Stomach (tissue), 19 donors: ENCODE data around the gene SPAG17. TPM values are rescaled to one million over a fixed set of nuclear protein-coding genes. Genes with fewer than 3 reads are reported as not detected.

Experiments
- DNase-seq, 2 donors: peaks; one replicate each; pipeline versions ENCODE4 v3.0.0 to v3.0.0-alpha.2; 2013 to 2019
- H3K27ac ChIP-seq, 5 donors: fragments of 200-600 bp in 4 of 5; sonication (generic) in 4 of 5; one replicate each; pipeline ENCODE4 v1.5.1; 2013 to 2019; ENCODE audit warnings: mild to moderate bottlenecking in 1 of 5, moderate library complexity in 1 of 5
- H3K27me3 ChIP-seq, 3 donors: fragments of 200-600 bp; sonication (generic); one replicate each; pipeline ENCODE4 v1.5.1; 2017 to 2019; ENCODE audit warnings: mixed run types in 1 of 3
- H3K36me3 ChIP-seq, 4 donors: fragments of 200-600 bp; sonication (generic); 1 replicate in 3 of 4; 2 replicates in 1 of 4; pipeline ENCODE4 v1.5.1; 2016 to 2019
- H3K4me1 ChIP-seq, 4 donors: fragments of 200-600 bp; sonication (generic); one replicate each; pipeline ENCODE4 v1.5.1; 2016 to 2019
- H3K4me3 ChIP-seq, 4 donors: fragments of 200-600 bp; sonication (generic) in 3 of 4; one replicate each; pipeline ENCODE4 v1.5.1; 2016 to 2019; ENCODE audit warnings: mild to moderate bottlenecking in 1 of 4
- H3K9me3 ChIP-seq, 4 donors: fragments of 200-600 bp; sonication (generic); one replicate each; pipeline ENCODE4 v1.5.1; 2016 to 2019
- CTCF ChIP-seq, 7 experiments: fragments of 450-650 bp in 4 of 7; fragments of 200-600 bp in 3 of 7; sonication (generic) in 3 of 7; IDR thresholded peaks; one replicate each; pipeline ENCODE4 v1.5.1; 2016 to 2019; ENCODE audit warnings: antibody characterized with exemption in 7 of 7, control low read depth in 2 of 7, mild to moderate bottlenecking in 1 of 7
- EP300 ChIP-seq: sonication (generic); formaldehyde crosslinking; IDR thresholded peaks from one replicate; pipeline ENCODE4 v1.6.1; 2017; ENCODE audit warnings: antibody characterized with exemption
- POLR2A ChIP-seq, 4 donors: fragments of 450-650 bp; IDR thresholded peaks; one replicate each; pipeline ENCODE4 v1.6.1; 2016; ENCODE audit warnings: antibody characterized with exemption in 4 of 4, control low read depth in 2 of 4, mild to moderate bottlenecking in 1 of 4, moderate library complexity in 1 of 4
- POLR2AphosphoS5 ChIP-seq, 3 donors: sonication (generic); formaldehyde crosslinking; IDR thresholded peaks; one replicate each; pipeline ENCODE4 v1.6.1; 2016; ENCODE audit warnings: antibody characterized with exemption in 3 of 3
- WGBS, 5 donors: extraction: QIAGEN DNeasy Blood & Tissue Kit in 3 of 5; methylation state at CpG; one replicate each; pipeline versions ENCODE4 v1.1.5 to v1.1.7; 2013 to 2018; 5-methylcytosine and 5-hydroxymethylcytosine counted together
- intact Hi-C: fragments of 100-400 bp; cut with DNase I; formaldehyde crosslinking; loops from one replicate; pipeline ENCODE4 v1.15.1; 2023; ENCODE audit warnings: low total_unique reads
- long read RNA-seq, 10 donors: transcript quantifications; one replicate each; lab custom pipeline, GENCODE V29; 2026
- polyA plus RNA-seq, 3 donors: library from polyadenylated mRNA; stranded (reverse); fragments of 200-250 nt; gene quantifications; one replicate each; pipeline ENCODE4 v1.2.3, GENCODE V29; 2013
- total RNA-seq, 5 donors: library from RNA; depleted of rRNA; stranded (reverse); fragments of >200 nt; gene quantifications; one replicate each; pipeline versions ENCODE4 v1.1.0 to v1.2.3, GENCODE V29; 2014 to 2016
- donor health status: healthy with polysubstance abuse.
- donor health status: Bipolar disorder and iron deficiency.
- donor health status: healthy.

SPAG17 gene
- total RNA-seq (1 to 10 TPM in 1 of 5 donors, under 1 TPM in 1, not detected in 3; under 0.01 to 5.0 TPM), polyA plus RNA-seq (1 to 10 TPM in 1 of 3 donors, not detected in 2; 8.9 TPM)
- long read RNA-seq, donor 1, result 0 reads
- long read RNA-seq, donor 2, result 0 reads
- long read RNA-seq, donor 3, result 0 reads
- long read RNA-seq, donor 4, result 0 reads
- long read RNA-seq, donor 5, result 0 reads
- long read RNA-seq, donor 6, result 0 reads
- long read RNA-seq, donor 7, result 0 reads
- long read RNA-seq, donor 8, result 0 reads
- long read RNA-seq, donor 9, result 0 reads
- long read RNA-seq, donor 10, result 0 reads

GRCh38 chr1:118185084-118185832 is at the start of gene SPAG17:
TSS of gene SPAG17 (minus strand) at chr1:118185228. CDS start at chr1:118185157, 71 bp downstream.
- Histone ChIP-seq H3K9me3 (no peaks in the 10 kb centered on the region), H3K4me1 (peaks cover 0 to 16% (median 6%) of the 10 kb centered on the region in 4 donors), H3K27ac (no peak within 1 kb of the TSS), H3K36me3 (no peaks in the 10 kb centered on the region), H3K4me3 (peak within 1 kb of the TSS; percentile 35 to 48 (median 44)), H3K27me3 (peaks cover 0 to 4% (median 0%) of the 10 kb centered on the region in 3 donors)
- peak; percentile 72 to 93 for DNase-seq
- intact Hi-C loops, result no loop called here
- 4 to 9% (median 4%) methylated on average over 19 to 30 of the region's 30 CpGs for WGBS, 5 donors
- TF ChIP-seq POLR2A (IDR thresholded peaks at IDR 0.05) (no peak), POLR2AphosphoS5 (IDR thresholded peaks at IDR 0.05) (no peak), EP300 (no peak), CTCF (IDR thresholded peaks at IDR 0.05) (no peak)

- Histone ChIP-seq H3K36me3 (no peaks in the 10 kb centered on the region), H3K27me3 (no peaks in the 10 kb centered on the region), H3K27ac (no peak overlapping the region), H3K9me3 (no peaks in the 10 kb centered on the region), H3K4me3 (no peak overlapping the region), H3K4me1 (no peaks in the 10 kb centered on the region)
- intact Hi-C loops, result no loop called here
- no peak for DNase-seq
- TF ChIP-seq POLR2AphosphoS5 (IDR thresholded peaks at IDR 0.05) (no peak), POLR2A (IDR thresholded peaks at IDR 0.05) (no peak), CTCF (IDR thresholded peaks at IDR 0.05) (no peak), EP300 (no peak)
- 84 to 90% (median 84%) methylated on average over 6 of the region's 6 CpGs for WGBS, 5 donors
These were observed 40.4 kb upstream of the SPAG17 start for GRCh38 chr1:118225471-118225870.

GRCh38 chr1:118223426-118223825 is 38.4 kb upstream of the SPAG17 start:
- Histone ChIP-seq H3K36me3 (no peaks in the 10 kb centered on the region), H3K27me3 (no peaks in the 10 kb centered on the region), H3K4me3 (no peak overlapping the region), H3K27ac (no peak overlapping the region), H3K4me1 (no peaks in the 10 kb centered on the region), H3K9me3 (no peaks in the 10 kb centered on the region)
- intact Hi-C loops, result no loop called here
- WGBS, 5 donors, result 43 to 73% (median 56%) methylated on average over 1 of the region's 1 CpG
- no peak for TF ChIP-seq POLR2A (IDR thresholded peaks at IDR 0.05)
- TF ChIP-seq EP300, result no peak
- peak in 1 of 7 experiments; percentile 2 for TF ChIP-seq CTCF (IDR thresholded peaks at IDR 0.05)
- peak in 1 of 2 donors; percentile 40 for DNase-seq

GRCh38 chr1:118219438-118219837 is 34.4 kb upstream of the SPAG17 start:
- Histone ChIP-seq H3K9me3 (no peaks in the 10 kb centered on the region), H3K4me3 (no peak overlapping the region), H3K36me3 (no peaks in the 10 kb centered on the region), H3K27me3 (no peaks in the 10 kb centered on the region), H3K27ac (no peak overlapping the region), H3K4me1 (no peaks in the 10 kb centered on the region)
- no peak for TF ChIP-seq POLR2AphosphoS5 (IDR thresholded peaks at IDR 0.05)
- TF ChIP-seq EP300, result no peak
- TF ChIP-seq CTCF (IDR thresholded peaks at IDR 0.05), result no peak
- TF ChIP-seq POLR2A (IDR thresholded peaks at IDR 0.05), result no peak
- intact Hi-C loops, result no loop called here
- 75 to 91% (median 85%) methylated on average over 2 of the region's 2 CpGs for WGBS, 5 donors
- DNase-seq, result no peak
